ENCODE measurements around the gene NPEPL1. TPM values are rescaled to one million over a fixed set of nuclear protein-coding genes. Genes with fewer than 3 reads are reported as not detected.

Gene NPEPL1
- total and polyA plus RNA-seq, 2 donors (not counting 3 experiments of a cell fraction or from before 2014, with no cell fraction given): 22.5 to 40.8 TPM

- Histone ChIP-seq H3K4me1 (ENCODE audit: control insufficient read depth, extremely low read depth, insufficient read depth, low read length) (no peaks in the 10 kb centered on the region), H3K9ac (replicated peaks; ENCODE audit: extremely low read depth, insufficient read depth, low read length) (no peak overlapping the region), H4K20me1 (replicated peaks; ENCODE audit: control insufficient read depth, extremely low read depth, insufficient read depth, low read length) (no peaks in the 10 kb centered on the region), H3K9me1 (replicated peaks; ENCODE audit: control insufficient read depth, extremely low read depth, insufficient read depth, low read length) (no peaks in the 10 kb centered on the region), H3K9me3 (replicated peaks; ENCODE audit: control insufficient read depth, insufficient read depth, low read length) (no peaks in the 10 kb centered on the region), H2AFZ (ENCODE audit: low read depth, low read length) (no peak overlapping the region), H3K36me3 (ENCODE audit: control insufficient read depth in 2 of 2, extremely low read depth in 1 of 2, insufficient read depth in 2 of 2, low read length in 2 of 2) (peaks cover 21 to 27% of the 10 kb centered on the region in 2 experiments), H3K4me2 (ENCODE audit: insufficient read depth, low read length) (no peak overlapping the region), H3K27ac (ENCODE audit: insufficient read depth, low read depth, low read length) (no peak overlapping the region), H3K4me3 (replicated peaks in 1 of 3; ENCODE audit: insufficient read depth in 1 of 3, low read depth in 1 of 3, low read length in 3 of 3) (no peak overlapping the region), H3K27me3 (ENCODE audit: control insufficient read depth in 2 of 2, insufficient read depth in 2 of 2, low read length in 2 of 2) (no peaks in the 10 kb centered on the region), H3K79me2 (ENCODE audit: control insufficient read depth, insufficient read depth, low read length) (peaks cover 25% of the 10 kb centered on the region)
- no TSS peak for BruUV-seq (replicated peaks)
- dilution Hi-C loops (cut with MboI; ENCODE audit: extremely low pct_ligation_motif_present, low sequenced_read_pairs): loop anchor here (25.0 kb wide), 1 partner anchor 432 kb away; the partner anchor contains the start of gene ANKRD60
- TF ChIP-seq POLR2AphosphoS5 (IDR thresholded peaks at IDR 0.05; ENCODE audit: insufficient read depth, low read depth, low read length): no peak
- TF ChIP-seq EZH2 (IDR thresholded peaks at IDR 0.05; ENCODE audit: borderline replicate concordance, low read depth, low read length, severe bottlenecking): no peak
- POLR2A ChIA-PET: no interaction called here
- FAIRE-seq: no peak
- intact Hi-C loops (cut with micrococcal nuclease): no loop called here
- no peak for DNase-seq (ENCODE audit: low read depth, low spot score)
- CTCF ChIA-PET: interaction anchor here (0.7 kb wide), 1 partner anchor 12 kb away, joined by 3 read pairs; no protein-coding TSS in a partner anchor
Observed at GRCh38 chr20:58669287-58670006, 23.2 kb upstream of the NPEPL1 start.

GRCh38 chr20:58670102-58670501 is 22.5 kb upstream of the NPEPL1 start:
- TF ChIP-seq GATA2 (IDR thresholded peaks at IDR 0.05; ENCODE audit: insufficient read depth, insufficient read length, low read depth, low read length) (no peak), MAX (IDR thresholded peaks at IDR 0.05; ENCODE audit: insufficient read depth, insufficient read length) (no peak), POLR2AphosphoS5 (IDR thresholded peaks at IDR 0.05; ENCODE audit: insufficient read depth, low read depth, low read length) (no peak), EZH2 (IDR thresholded peaks at IDR 0.05; ENCODE audit: borderline replicate concordance, low read depth, low read length, severe bottlenecking) (no peak), MYC (IDR thresholded peaks at IDR 0.05; ENCODE audit: low read depth, low read length) (no peak)
- Histone ChIP-seq H3K27me3 (ENCODE audit: control insufficient read depth in 2 of 2, insufficient read depth in 2 of 2, low read length in 2 of 2) (no peaks in the 10 kb centered on the region), H3K79me2 (ENCODE audit: control insufficient read depth, insufficient read depth, low read length) (peaks cover 19% of the 10 kb centered on the region), H3K4me1 (ENCODE audit: control insufficient read depth, extremely low read depth, insufficient read depth, low read length) (no peaks in the 10 kb centered on the region), H3K4me3 (replicated peaks in 1 of 3; ENCODE audit: insufficient read depth in 1 of 3, low read depth in 1 of 3, low read length in 3 of 3) (no peak overlapping the region), H2AFZ (ENCODE audit: low read depth, low read length) (no peak overlapping the region), H3K9me3 (replicated peaks; ENCODE audit: control insufficient read depth, insufficient read depth, low read length) (no peaks in the 10 kb centered on the region), H4K20me1 (replicated peaks; ENCODE audit: control insufficient read depth, extremely low read depth, insufficient read depth, low read length) (no peaks in the 10 kb centered on the region), H3K36me3 (ENCODE audit: control insufficient read depth in 2 of 2, extremely low read depth in 1 of 2, insufficient read depth in 2 of 2, low read length in 2 of 2) (peaks cover 25 to 31% of the 10 kb centered on the region in 2 experiments), H3K4me2 (ENCODE audit: insufficient read depth, low read length) (no peak overlapping the region), H3K9me1 (replicated peaks; ENCODE audit: control insufficient read depth, extremely low read depth, insufficient read depth, low read length) (no peaks in the 10 kb centered on the region), H3K9ac (replicated peaks; ENCODE audit: extremely low read depth, insufficient read depth, low read length) (no peak overlapping the region), H3K27ac (ENCODE audit: insufficient read depth, low read depth, low read length) (no peak overlapping the region)
- no peak for DNase-seq (ENCODE audit: low read depth, low spot score)
- intact Hi-C loops (cut with micrococcal nuclease): no loop called here
- no TSS peak for BruUV-seq (replicated peaks)
- POLR2A ChIA-PET: no interaction called here
- CTCF ChIA-PET: interaction anchor here (0.7 kb wide), 1 partner anchor 12 kb away, joined by 3 read pairs; no protein-coding TSS in a partner anchor
- dilution Hi-C loops (cut with MboI; ENCODE audit: extremely low pct_ligation_motif_present, low sequenced_read_pairs): loop anchor here (25.0 kb wide), 1 partner anchor 433 kb away; the partner anchor contains the start of gene ANKRD60
- no peak for FAIRE-seq

All from endothelial cell of umbilical vein (primary cell).